ENCODE data around the gene SAMD8. TPM values are rescaled to one million over a fixed set of nuclear protein-coding genes. Genes with fewer than 3 reads are reported as not detected.
"Not testable (repeated sequence)": the region's sequence is repeated elsewhere in the genome, so short reads cannot be mapped to it uniquely, and the experiment has no call there.

SAMD8 gene
- total and polyA plus RNA-seq, 2 donors (not counting 3 experiments of a cell fraction or from before 2014, with no cell fraction given) = 19.6 to 22.8 TPM

DNA sequence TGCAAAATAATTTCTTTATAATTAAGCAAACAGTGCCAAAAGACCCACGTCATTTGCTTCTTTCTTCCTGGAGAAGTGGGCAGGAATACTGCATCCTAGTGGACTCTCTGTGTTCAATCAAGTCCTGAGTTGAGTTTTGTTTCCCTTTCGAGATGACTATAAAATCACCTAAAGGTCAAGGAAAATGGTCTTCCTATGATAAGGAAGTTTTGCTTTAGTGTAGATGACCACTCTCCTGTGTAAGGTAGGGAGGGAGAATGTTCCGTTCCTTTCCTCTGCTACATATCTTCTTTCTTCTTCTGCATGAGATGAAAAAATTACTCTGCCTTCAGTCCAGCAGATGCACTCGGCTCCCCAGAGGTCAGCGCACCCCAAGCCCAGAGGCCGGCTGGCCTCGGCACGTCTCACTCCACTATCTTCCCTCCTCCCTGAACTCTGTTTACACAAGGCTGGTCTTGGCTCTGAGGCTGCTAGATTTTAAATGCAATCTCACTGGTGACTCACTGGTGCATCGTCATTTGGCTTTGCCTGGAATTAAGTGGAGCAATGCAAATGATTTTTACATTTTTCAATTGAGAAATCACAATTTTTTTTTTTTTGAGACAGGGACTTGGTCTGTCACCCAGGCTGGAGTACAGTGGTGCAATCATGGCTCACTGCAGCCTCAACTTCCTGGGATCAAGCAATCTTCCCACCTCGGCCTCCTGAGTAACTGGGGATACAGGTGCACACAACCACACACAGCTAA is 80.5 kb downstream of the SAMD8 start:
- BruUV-seq (replicated peaks) = no TSS peak
- Histone ChIP-seq H3K36me3 (ENCODE audit: control insufficient read depth in 2 of 2, extremely low read depth in 1 of 2, insufficient read depth in 2 of 2, low read length in 2 of 2) (peaks cover 0 to 2% of the 10 kb centered on the region in 2 experiments), H3K79me2 (ENCODE audit: control insufficient read depth, insufficient read depth, low read length) (no peaks in the 10 kb centered on the region), H3K9ac (replicated peaks; ENCODE audit: extremely low read depth, insufficient read depth, low read length) (peak overlapping the region; percentile 44), H3K27me3 (ENCODE audit: control insufficient read depth in 2 of 2, insufficient read depth in 2 of 2, low read length in 2 of 2) (no peaks in the 10 kb centered on the region), H3K9me1 (replicated peaks; ENCODE audit: control insufficient read depth, extremely low read depth, insufficient read depth, low read length) (no peaks in the 10 kb centered on the region), H3K4me1 (ENCODE audit: control insufficient read depth, extremely low read depth, insufficient read depth, low read length) (peaks cover 7% of the 10 kb centered on the region), H3K9me3 (replicated peaks; ENCODE audit: control insufficient read depth, insufficient read depth, low read length) (no peaks in the 10 kb centered on the region), H3K27ac (ENCODE audit: insufficient read depth, low read depth, low read length) (peak overlapping the region; percentile 69), H3K4me3 (replicated peaks in 1 of 3; ENCODE audit: insufficient read depth in 1 of 3, low read depth in 1 of 3, low read length in 3 of 3) (peak overlapping the region in 1 of 3 experiments; percentile 18), H3K4me2 (ENCODE audit: insufficient read depth, low read length) (peak overlapping the region; percentile 63), H2AFZ (ENCODE audit: low read depth, low read length) (peak overlapping the region; percentile 62), H4K20me1 (replicated peaks; ENCODE audit: control insufficient read depth, extremely low read depth, insufficient read depth, low read length) (no peaks in the 10 kb centered on the region)
- peak; percentile 64 for DNase-seq (ENCODE audit: low read depth, low spot score)
- TF ChIP-seq, protein P1, sequence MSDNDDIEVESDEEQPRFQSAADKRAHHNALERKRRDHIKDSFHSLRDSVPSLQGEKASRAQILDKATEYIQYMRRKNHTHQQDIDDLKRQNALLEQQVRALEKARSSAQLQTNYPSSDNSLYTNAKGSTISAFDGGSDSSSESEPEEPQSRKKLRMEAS (IDR thresholded peaks at IDR 0.05; ENCODE audit: insufficient read depth, insufficient read length) = no peak
- TF ChIP-seq FOS (IDR thresholded peaks at IDR 0.05; ENCODE audit: borderline replicate concordance, insufficient read depth, low read length) (peak; percentile 62), JUN (IDR thresholded peaks at IDR 0.05; ENCODE audit: borderline replicate concordance, insufficient read depth, insufficient read length, low read depth) (peak; percentile 27), POLR2AphosphoS5 (IDR thresholded peaks at IDR 0.05; ENCODE audit: insufficient read depth, low read depth, low read length) (no peak), POLR2A (IDR thresholded peaks at IDR 0.05; ENCODE audit: low read depth, low read length) (no peak), EZH2 (IDR thresholded peaks at IDR 0.05; ENCODE audit: borderline replicate concordance, low read depth, low read length, severe bottlenecking) (no peak), MYC (IDR thresholded peaks at IDR 0.05; ENCODE audit: low read depth, low read length) (no peak), GATA2 (IDR thresholded peaks at IDR 0.05; ENCODE audit: insufficient read depth, insufficient read length, low read depth, low read length) (no peak)
- TF ChIP-seq, protein P2, sequence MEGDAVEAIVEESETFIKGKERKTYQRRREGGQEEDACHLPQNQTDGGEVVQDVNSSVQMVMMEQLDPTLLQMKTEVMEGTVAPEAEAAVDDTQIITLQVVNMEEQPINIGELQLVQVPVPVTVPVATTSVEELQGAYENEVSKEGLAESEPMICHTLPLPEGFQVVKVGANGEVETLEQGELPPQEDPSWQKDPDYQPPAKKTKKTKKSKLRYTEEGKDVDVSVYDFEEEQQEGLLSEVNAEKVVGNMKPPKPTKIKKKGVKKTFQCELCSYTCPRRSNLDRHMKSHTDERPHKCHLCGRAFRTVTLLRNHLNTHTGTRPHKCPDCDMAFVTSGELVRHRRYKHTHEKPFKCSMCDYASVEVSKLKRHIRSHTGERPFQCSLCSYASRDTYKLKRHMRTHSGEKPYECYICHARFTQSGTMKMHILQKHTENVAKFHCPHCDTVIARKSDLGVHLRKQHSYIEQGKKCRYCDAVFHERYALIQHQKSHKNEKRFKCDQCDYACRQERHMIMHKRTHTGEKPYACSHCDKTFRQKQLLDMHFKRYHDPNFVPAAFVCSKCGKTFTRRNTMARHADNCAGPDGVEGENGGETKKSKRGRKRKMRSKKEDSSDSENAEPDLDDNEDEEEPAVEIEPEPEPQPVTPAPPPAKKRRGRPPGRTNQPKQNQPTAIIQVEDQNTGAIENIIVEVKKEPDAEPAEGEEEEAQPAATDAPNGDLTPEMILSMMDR (IDR thresholded peaks at IDR 0.05; ENCODE audit: extremely low read depth in 1 of 2, insufficient read depth in 1 of 2, low read depth in 1 of 2, low read length in 2 of 2) = peak in 1 of 2 donors; percentile 13
- dilution Hi-C loops (cut with MboI; ENCODE audit: extremely low pct_ligation_motif_present, low sequenced_read_pairs) = no loop called here
- ChIA-PET CTCF (interaction anchor here (0.7 to 1.6 kb wide), 4 partner anchors 33 to 45 kb away, joined by 3 to 7 read pairs (median 6); partner anchors contain the start of gene COMTD1), POLR2A (interaction anchor here (0.6 kb wide), 1 partner anchor 20 kb away, joined by 3 read pairs; no protein-coding TSS in a partner anchor)
- peak; percentile 83 for FAIRE-seq
- intact Hi-C loops (cut with micrococcal nuclease) = no loop called here

DNA sequence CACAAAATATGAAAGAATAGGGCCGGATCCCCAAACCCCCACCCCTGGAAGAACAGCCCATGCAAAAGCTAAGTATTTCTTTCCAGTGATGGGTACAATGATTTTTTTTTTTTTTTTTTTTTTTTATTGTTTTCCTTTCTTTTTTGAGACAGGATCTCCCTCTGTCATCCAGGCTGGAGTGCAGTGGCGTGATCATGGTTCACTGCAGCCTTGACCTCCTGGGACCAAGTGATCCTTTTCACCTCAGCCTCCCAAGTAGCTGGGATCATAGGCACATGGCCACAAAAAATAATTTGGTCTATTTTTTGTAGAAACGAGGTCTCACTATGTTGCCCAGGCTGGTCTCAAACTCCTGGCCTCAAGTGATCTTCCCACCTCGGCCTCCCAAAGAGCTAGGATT is 83.2 kb downstream of the SAMD8 start:
- H2AFZ ChIP-seq (ENCODE audit: low read depth, low read length); H3K4me1 ChIP-seq (ENCODE audit: control insufficient read depth, extremely low read depth, insufficient read depth, low read length); BruUV-seq (replicated peaks); H3K4me2 ChIP-seq (ENCODE audit: insufficient read depth, low read length); H3K27ac ChIP-seq (ENCODE audit: insufficient read depth, low read depth, low read length); dilution Hi-C loops (cut with MboI; ENCODE audit: extremely low pct_ligation_motif_present, low sequenced_read_pairs); DNase-seq (ENCODE audit: low read depth, low spot score); H3K9ac ChIP-seq (replicated peaks; ENCODE audit: extremely low read depth, insufficient read depth, low read length); H3K9me1 ChIP-seq (replicated peaks; ENCODE audit: control insufficient read depth, extremely low read depth, insufficient read depth, low read length); H3K79me2 ChIP-seq (ENCODE audit: control insufficient read depth, insufficient read depth, low read length); FAIRE-seq; POLR2A ChIA-PET; intact Hi-C loops (cut with micrococcal nuclease); H4K20me1 ChIP-seq (replicated peaks; ENCODE audit: control insufficient read depth, extremely low read depth, insufficient read depth, low read length); CTCF ChIA-PET; H3K4me3 ChIP-seq (replicated peaks in 1 of 3; ENCODE audit: insufficient read depth in 1 of 3, low read depth in 1 of 3, low read length in 3 of 3); H3K27me3 ChIP-seq (ENCODE audit: control insufficient read depth in 2 of 2, insufficient read depth in 2 of 2, low read length in 2 of 2); H3K36me3 ChIP-seq (ENCODE audit: control insufficient read depth in 2 of 2, extremely low read depth in 1 of 2, insufficient read depth in 2 of 2, low read length in 2 of 2); H3K9me3 ChIP-seq (replicated peaks; ENCODE audit: control insufficient read depth, insufficient read depth, low read length): not testable (repeated sequence)
